Mesenchymal stem cell (in vitro differentiated cells and primary cell): Measurements from ENCODE around the gene FAM25A. TPM values are rescaled to one million over a fixed set of nuclear protein-coding genes. Genes with fewer than 3 reads are reported as not detected.
"Not testable (repeated sequence)": the region's sequence is repeated elsewhere in the genome, so short reads cannot be mapped to it uniquely, and the experiment has no call there.

ENCODE experiments used
- DNase-seq: peaks from one replicate; pipeline ENCODE4 v3.0.0-alpha.2; 2013
- H2AFZ ChIP-seq: one replicate; pipeline ENCODE4 v1.6.1; 2013; ENCODE audit warnings: low read depth, mild to moderate bottlenecking, control low read depth, inconsistent platforms, low read length, moderate library complexity
- H2AK5ac ChIP-seq: 2 replicates; pipeline ENCODE4 v1.6.1; 2013; ENCODE audit warnings: low read length, moderate library complexity, mild to moderate bottlenecking, inconsistent platforms; ENCODE audit not compliant: severe bottlenecking
- H2BK120ac ChIP-seq: one replicate; pipeline ENCODE4 v1.6.1; 2013; ENCODE audit warnings: low read depth, mild to moderate bottlenecking, inconsistent platforms, low read length, moderate library complexity
- H2BK12ac ChIP-seq, 2 experiments: one replicate each; pipeline ENCODE4 v1.6.1; 2013; ENCODE audit warnings: inconsistent platforms in 2 of 2, low read length in 2 of 2, mild to moderate bottlenecking in 2 of 2, moderate library complexity in 2 of 2, control low read depth in 1 of 2
- H2BK15ac ChIP-seq: one replicate; pipeline ENCODE4 v1.6.1; 2013; ENCODE audit warnings: mild to moderate bottlenecking, low read depth, inconsistent platforms; ENCODE audit not compliant: poor library complexity, severe bottlenecking
- H2BK5ac ChIP-seq: 2 replicates; pipeline ENCODE4 v1.6.1; 2013; ENCODE audit warnings: low read depth, mild to moderate bottlenecking, low read length, control low read depth, inconsistent platforms; ENCODE audit not compliant: poor library complexity, severe bottlenecking
- H3K14ac ChIP-seq, 2 experiments: one replicate each; pipeline ENCODE4 v1.6.1; 2013; ENCODE audit warnings: inconsistent platforms in 2 of 2, low read length in 2 of 2, control low read depth in 1 of 2, mild to moderate bottlenecking in 1 of 2, moderate library complexity in 1 of 2
- H3K18ac ChIP-seq, 2 experiments: one replicate each; pipeline ENCODE4 v1.6.1; 2013; ENCODE audit warnings: inconsistent platforms in 2 of 2, low read length in 2 of 2, control low read depth in 1 of 2, low read depth in 1 of 2, mild to moderate bottlenecking in 1 of 2
- H3K23ac ChIP-seq, 2 experiments: one replicate each; pipeline ENCODE4 v1.6.1; 2013; ENCODE audit warnings: inconsistent platforms in 2 of 2, low read length in 2 of 2, mild to moderate bottlenecking in 2 of 2, moderate library complexity in 2 of 2, control low read depth in 1 of 2
- H3K27ac ChIP-seq: 2 replicates; pipeline ENCODE4 v1.5.1; 2013; ENCODE audit warnings: mild to moderate bottlenecking, moderate library complexity, low read length, control low read depth, inconsistent platforms; ENCODE audit not compliant: poor library complexity, severe bottlenecking
- H3K27me3 ChIP-seq, 2 experiments: 2 replicates each; pipeline versions ENCODE4 v1.6.1 to v1.7.0; 2013; ENCODE audit warnings: low read length in 2 of 2, mild to moderate bottlenecking in 2 of 2, moderate library complexity in 2 of 2, control low read depth in 1 of 2, inconsistent platforms in 1 of 2; ENCODE audit not compliant: control insufficient read depth in 1 of 2, insufficient read depth in 1 of 2
- H3K36me3 ChIP-seq, 2 experiments: 2 replicates each; pipeline versions ENCODE4 v1.6.1 to v1.7.0; 2013; ENCODE audit warnings: low read length in 2 of 2, control low read depth in 1 of 2, inconsistent platforms in 1 of 2, low read depth in 1 of 2, mild to moderate bottlenecking in 1 of 2; ENCODE audit not compliant: insufficient read depth in 2 of 2, control insufficient read depth in 1 of 2
- H3K4ac ChIP-seq, 2 experiments: one replicate each; pipeline ENCODE4 v1.6.1; 2013; ENCODE audit warnings: inconsistent platforms in 2 of 2, low read length in 2 of 2, mild to moderate bottlenecking in 2 of 2, moderate library complexity in 2 of 2, control low read depth in 1 of 2, low read depth in 1 of 2
- H3K4me1 ChIP-seq: 2 replicates; pipeline ENCODE4 v1.6.1; 2013; ENCODE audit warnings: low read depth, low read length, control low read depth; ENCODE audit not compliant: control insufficient read depth, insufficient read depth
- H3K4me2 ChIP-seq: 2 replicates; pipeline ENCODE4 v1.6.1; 2013; ENCODE audit warnings: low read length, mild to moderate bottlenecking, inconsistent platforms; ENCODE audit not compliant: poor library complexity, severe bottlenecking
- H3K4me3 ChIP-seq, 2 experiments: 2 replicates each; pipeline versions ENCODE4 v1.5.1 to v1.7.0; 2013; ENCODE audit warnings: low read length in 2 of 2, mild to moderate bottlenecking in 2 of 2, control low read depth in 1 of 2, low read depth in 1 of 2; ENCODE audit not compliant: insufficient read depth in 1 of 2
- H3K79me1 ChIP-seq: replicated peaks from 2 replicates; pipeline ENCODE4 v1.6.1; 2013; ENCODE audit warnings: mild to moderate bottlenecking, control low read depth, low read length, inconsistent platforms; ENCODE audit not compliant: poor library complexity, severe bottlenecking
- H3K9ac ChIP-seq: 2 replicates; pipeline ENCODE4 v1.7.0; 2013; ENCODE audit warnings: mild to moderate bottlenecking, low read length, moderate library complexity
- H3K9me3 ChIP-seq: 2 replicates; pipeline ENCODE4 v1.7.0; 2013; ENCODE audit warnings: mild to moderate bottlenecking, low read length; ENCODE audit not compliant: control insufficient read depth
- H4K8ac ChIP-seq: one replicate; pipeline ENCODE4 v1.6.1; 2013; ENCODE audit warnings: inconsistent platforms, mild to moderate bottlenecking, low read length, moderate library complexity
- H4K91ac ChIP-seq: one replicate; pipeline ENCODE4 v1.6.1; 2013; ENCODE audit warnings: mild to moderate bottlenecking, low read length, inconsistent platforms
- WGBS: methylation state at CpG from one replicate; pipeline ENCODE4 v1.1.7; 2013; ENCODE audit warnings: mixed read lengths; 5-methylcytosine and 5-hydroxymethylcytosine counted together
- polyA plus RNA-seq, 2 experiments: library from polyadenylated mRNA; stranded (reverse); fragments of 200-250 nt; gene quantifications; one replicate each; pipeline ENCODE4 v1.2.3, GENCODE V29; 2013

FAM25A gene
- polyA plus RNA-seq (2013, experiment 1 of 2): not detected
- polyA plus RNA-seq (2013, experiment 2 of 2): not detected

DNA sequence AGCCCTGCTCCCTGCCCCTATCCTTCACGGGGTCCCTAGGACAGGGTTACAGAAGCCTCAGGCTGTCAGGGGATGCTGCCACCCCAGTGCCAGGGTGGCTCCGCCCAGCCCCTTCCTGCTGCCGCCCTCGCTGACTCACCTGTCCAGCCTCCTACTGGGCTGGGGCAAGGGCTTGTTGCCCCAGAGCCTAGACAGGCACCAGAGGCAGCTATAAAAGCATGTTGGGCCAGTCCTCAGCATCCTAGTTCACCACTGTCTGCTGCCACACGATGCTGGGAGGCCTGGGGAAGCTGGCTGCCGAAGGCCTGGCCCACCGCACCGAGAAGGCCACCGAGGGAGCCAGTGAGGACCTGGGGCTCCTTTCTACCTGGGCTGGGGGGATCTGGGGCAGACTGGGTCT, at the start of gene FAM25A:
Gene FAM25A (plus strand): TSS at position 239 of the 400 bp plus-strand sequence. CDS start 31 bp downstream, at position 270.
- not testable (repeated sequence) for H3K4me3 ChIP-seq, H3K18ac ChIP-seq, H2AFZ ChIP-seq, H4K8ac ChIP-seq, H2BK15ac ChIP-seq, H2BK5ac ChIP-seq, H3K23ac ChIP-seq, H3K4me1 ChIP-seq, H3K4me2 ChIP-seq, H3K27me3 ChIP-seq, H3K9me3 ChIP-seq, DNase-seq, H2AK5ac ChIP-seq, H3K14ac ChIP-seq, H4K91ac ChIP-seq, H3K4ac ChIP-seq, H3K79me1 ChIP-seq, H2BK120ac ChIP-seq, H2BK12ac ChIP-seq, H3K9ac ChIP-seq, H3K27ac ChIP-seq, H3K36me3 ChIP-seq
- WGBS: 94% methylated on average over 9 of the region's 9 CpGs

DNA sequence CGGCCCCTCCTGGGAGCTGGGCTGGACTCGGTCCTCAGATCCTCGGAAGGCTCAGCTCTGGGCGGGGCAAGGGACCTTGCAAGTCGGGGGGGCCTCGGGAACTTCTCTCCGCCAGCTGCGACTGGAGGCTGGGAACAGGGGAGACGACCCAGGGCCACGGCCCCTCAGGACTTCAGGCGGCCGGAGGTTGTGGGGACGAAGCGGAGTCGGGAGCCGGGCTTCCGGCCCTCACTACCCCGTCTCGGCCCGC, 49.2 kb upstream of the FAM25A start:
- Histone ChIP-seq H3K27me3 (no peaks in the 10 kb centered on the region), H2BK12ac (peak overlapping the region; percentile 49 to 70), H2BK120ac (peak overlapping the region; percentile 99), H3K79me1 (no peaks in the 10 kb centered on the region), H3K9me3 (no peaks in the 10 kb centered on the region), H3K4me1 (peaks cover 34% of the 10 kb centered on the region), H3K4me2 (peak overlapping the region; percentile 95), H2BK15ac (peak overlapping the region; percentile 82), H2BK5ac (peak overlapping the region; percentile 66), H3K18ac (peak overlapping the region; percentile 76 to 86), H3K14ac (peak overlapping the region in 1 of 2 experiments; percentile 86), H3K9ac (peak overlapping the region; percentile 97), H2AK5ac (no peak overlapping the region), H3K4me3 (peak overlapping the region; percentile 60 to 81), H4K8ac (peak overlapping the region; percentile 90), H2AFZ (peak overlapping the region; percentile 36), H3K27ac (peak overlapping the region; percentile 56), H3K23ac (peak overlapping the region in 1 of 2 experiments; percentile 38), H3K36me3 (peaks cover 0 to 3% of the 10 kb centered on the region in 2 experiments), H3K4ac (peak overlapping the region; percentile 69 to 88), H4K91ac (peak overlapping the region; percentile 87)
- under 1% methylated on average over 20 of the region's 20 CpGs for WGBS
- DNase-seq: no peak

- peaks cover 32% of the 10 kb centered on the region for H3K4me1 ChIP-seq
- peak overlapping the region; percentile 92 for H4K8ac ChIP-seq
- H3K79me1 ChIP-seq: no peaks in the 10 kb centered on the region
- peak overlapping the region in 1 of 2 experiments; percentile 79 for H3K14ac ChIP-seq
- H2BK5ac ChIP-seq: no peak overlapping the region
- peak overlapping the region; percentile 95 for H3K4me2 ChIP-seq
- WGBS: 7% methylated on average over 49 of the region's 66 CpGs
- H3K27ac ChIP-seq: peak overlapping the region; percentile 36
- peaks cover 0 to 3% of the 10 kb centered on the region in 2 experiments for H3K36me3 ChIP-seq
- H3K23ac ChIP-seq: peak overlapping the region in 1 of 2 experiments; percentile 20
- no peaks in the 10 kb centered on the region for H3K27me3 ChIP-seq
- H2BK15ac ChIP-seq: peak overlapping the region; percentile 77
- peak overlapping the region; percentile 72 for H2AFZ ChIP-seq
- H2BK12ac ChIP-seq: peak overlapping the region; percentile 71 to 79
- peak overlapping the region; percentile 67 for H2AK5ac ChIP-seq
- peak overlapping the region; percentile 81 to 88 for H3K18ac ChIP-seq
- H4K91ac ChIP-seq: peak overlapping the region; percentile 65
- peak overlapping the region; percentile 97 for H3K9ac ChIP-seq
- peak overlapping the region; percentile 99 for H2BK120ac ChIP-seq
- no peaks in the 10 kb centered on the region for H3K9me3 ChIP-seq
- DNase-seq: peak; percentile 85
- H3K4ac ChIP-seq: peak overlapping the region; percentile 63 to 81
- peak overlapping the region; percentile 60 to 81 for H3K4me3 ChIP-seq
Measured at GRCh38 chr10:86971232-86971991, 48.7 kb upstream of the FAM25A start.

- peak overlapping the region in 1 of 2 experiments; percentile 49 for H2BK12ac ChIP-seq
- H2BK15ac ChIP-seq: no peak overlapping the region
- H4K91ac ChIP-seq: no peak overlapping the region
- H4K8ac ChIP-seq: no peak overlapping the region
- H3K9me3 ChIP-seq: no peaks in the 10 kb centered on the region
- WGBS: 95% methylated on average over 11 of the region's 11 CpGs
- no peak for DNase-seq
- peak overlapping the region in 1 of 2 experiments; percentile 26 for H3K14ac ChIP-seq
- H3K4me1 ChIP-seq: peaks cover 26% of the 10 kb centered on the region
- no peaks in the 10 kb centered on the region for H3K27me3 ChIP-seq
- H2BK120ac ChIP-seq: no peak overlapping the region
- H3K36me3 ChIP-seq: peaks cover 0 to 3% of the 10 kb centered on the region in 2 experiments
- no peaks in the 10 kb centered on the region for H3K79me1 ChIP-seq
- peak overlapping the region; percentile 24 for H2AK5ac ChIP-seq
- H3K4ac ChIP-seq: no peak overlapping the region
- H3K23ac ChIP-seq: no peak overlapping the region
- no peak overlapping the region for H3K27ac ChIP-seq
- H3K18ac ChIP-seq: no peak overlapping the region
- H3K4me3 ChIP-seq: no peak overlapping the region
- no peak overlapping the region for H2BK5ac ChIP-seq
- no peak overlapping the region for H2AFZ ChIP-seq
- no peak overlapping the region for H3K4me2 ChIP-seq
- H3K9ac ChIP-seq: no peak overlapping the region
Measured at GRCh38 chr10:86972613-86973380, 47.3 kb upstream of the FAM25A start.
